Muscle layer of colon (tissue), 2 donors: Measurements from ENCODE around the gene LITAF.
"Not testable (repeated sequence)": the region's sequence is repeated elsewhere in the genome, so short reads cannot be mapped to it uniquely, and the experiment has no call there.

ENCODE experiments used
- H3K27ac ChIP-seq: one replicate; pipeline ENCODE4 v1.7.0; 2013; ENCODE audit warnings: low read depth, mild to moderate bottlenecking, low read length, moderate library complexity
- H3K27me3 ChIP-seq, 2 donors: one replicate each; pipeline ENCODE4 v1.7.0; 2013; ENCODE audit warnings: low read length in 2 of 2, mild to moderate bottlenecking in 2 of 2; ENCODE audit not compliant: insufficient read depth in 2 of 2, control insufficient read depth in 1 of 2
- H3K36me3 ChIP-seq: one replicate; pipeline ENCODE4 v1.7.0; 2013; ENCODE audit warnings: mild to moderate bottlenecking, low read length; ENCODE audit not compliant: insufficient read depth
- H3K4me1 ChIP-seq: one replicate; pipeline ENCODE4 v1.7.0; 2013; ENCODE audit warnings: mild to moderate bottlenecking, low read length; ENCODE audit not compliant: insufficient read depth
- H3K4me3 ChIP-seq, 2 donors: one replicate each; pipeline ENCODE4 v1.7.0; 2013; ENCODE audit warnings: low read length in 2 of 2, low read depth in 1 of 2, mild to moderate bottlenecking in 1 of 2, moderate library complexity in 1 of 2
- H3K9ac ChIP-seq: one replicate; pipeline ENCODE4 v1.7.0; 2013; ENCODE audit warnings: low read length
- H3K9me3 ChIP-seq: one replicate; pipeline ENCODE4 v1.7.0; 2013; ENCODE audit warnings: mild to moderate bottlenecking, low read length
- donor health status: abdominal sarcoma.
- donor health status: Adenocarcinoma of cecum.

LITAF gene

DNA sequence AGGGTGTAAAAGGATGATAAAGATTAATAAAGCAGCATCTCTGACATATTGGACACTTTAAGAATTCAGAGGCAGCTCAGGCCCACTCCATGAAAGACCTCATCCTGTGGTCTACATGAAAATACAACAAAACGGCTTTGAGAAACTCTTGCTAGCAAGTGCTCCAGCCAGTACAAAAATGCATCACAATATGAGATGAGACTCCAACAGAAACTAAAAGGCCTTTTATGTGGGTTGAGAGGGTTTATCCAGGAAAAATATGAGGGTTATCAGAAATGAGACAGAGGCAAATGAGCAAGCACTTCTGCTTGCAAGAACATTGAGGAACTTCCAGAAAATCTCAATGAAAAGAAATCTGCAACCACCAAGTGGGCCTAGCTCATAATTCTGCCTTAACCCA, 65.7 kb downstream of the LITAF start:
- Histone ChIP-seq H3K36me3 (no peaks in the 10 kb centered on the region), H3K4me3 (no peak overlapping the region), H3K9me3 (no peaks in the 10 kb centered on the region), H3K9ac (no peak overlapping the region), H3K4me1 (no peaks in the 10 kb centered on the region), H3K27me3 (no peaks in the 10 kb centered on the region), H3K27ac (no peak overlapping the region)

DNA sequence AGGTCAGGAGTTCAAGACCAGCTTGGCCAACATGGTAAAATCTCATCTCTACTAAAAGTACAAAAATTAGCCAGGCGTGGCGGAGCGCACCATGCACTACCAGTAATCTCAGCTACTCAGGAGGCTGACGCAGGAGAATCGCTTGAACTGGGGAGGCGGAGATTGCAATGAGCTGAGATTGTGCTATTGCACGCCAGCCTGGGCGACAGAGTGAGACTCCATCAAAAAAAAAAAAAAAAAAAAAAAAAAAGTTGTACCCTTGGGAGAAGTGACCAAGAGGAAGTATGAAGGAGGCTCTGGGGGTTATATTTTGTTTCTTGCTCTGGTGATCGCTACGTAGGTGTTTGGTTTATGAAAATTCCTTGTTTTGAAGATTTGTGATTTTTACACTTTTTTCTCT, 66.3 kb downstream of the LITAF start:
- Histone ChIP-seq H3K9me3 (no peaks in the 10 kb centered on the region), H3K36me3 (no peaks in the 10 kb centered on the region), H3K27me3 (no peaks in the 10 kb centered on the region), H3K4me1 (no peaks in the 10 kb centered on the region), H3K9ac (no peak overlapping the region), H3K4me3 (no peak overlapping the region), H3K27ac (no peak overlapping the region)

GRCh38 chr16:11517961-11518360, 68.8 kb downstream of the LITAF start:
- Histone ChIP-seq H3K4me3 (no peak overlapping the region), H3K27me3 (no peaks in the 10 kb centered on the region), H3K27ac (no peak overlapping the region), H3K36me3 (no peaks in the 10 kb centered on the region), H3K4me1 (no peaks in the 10 kb centered on the region), H3K9ac (no peak overlapping the region), H3K9me3 (no peaks in the 10 kb centered on the region)

DNA sequence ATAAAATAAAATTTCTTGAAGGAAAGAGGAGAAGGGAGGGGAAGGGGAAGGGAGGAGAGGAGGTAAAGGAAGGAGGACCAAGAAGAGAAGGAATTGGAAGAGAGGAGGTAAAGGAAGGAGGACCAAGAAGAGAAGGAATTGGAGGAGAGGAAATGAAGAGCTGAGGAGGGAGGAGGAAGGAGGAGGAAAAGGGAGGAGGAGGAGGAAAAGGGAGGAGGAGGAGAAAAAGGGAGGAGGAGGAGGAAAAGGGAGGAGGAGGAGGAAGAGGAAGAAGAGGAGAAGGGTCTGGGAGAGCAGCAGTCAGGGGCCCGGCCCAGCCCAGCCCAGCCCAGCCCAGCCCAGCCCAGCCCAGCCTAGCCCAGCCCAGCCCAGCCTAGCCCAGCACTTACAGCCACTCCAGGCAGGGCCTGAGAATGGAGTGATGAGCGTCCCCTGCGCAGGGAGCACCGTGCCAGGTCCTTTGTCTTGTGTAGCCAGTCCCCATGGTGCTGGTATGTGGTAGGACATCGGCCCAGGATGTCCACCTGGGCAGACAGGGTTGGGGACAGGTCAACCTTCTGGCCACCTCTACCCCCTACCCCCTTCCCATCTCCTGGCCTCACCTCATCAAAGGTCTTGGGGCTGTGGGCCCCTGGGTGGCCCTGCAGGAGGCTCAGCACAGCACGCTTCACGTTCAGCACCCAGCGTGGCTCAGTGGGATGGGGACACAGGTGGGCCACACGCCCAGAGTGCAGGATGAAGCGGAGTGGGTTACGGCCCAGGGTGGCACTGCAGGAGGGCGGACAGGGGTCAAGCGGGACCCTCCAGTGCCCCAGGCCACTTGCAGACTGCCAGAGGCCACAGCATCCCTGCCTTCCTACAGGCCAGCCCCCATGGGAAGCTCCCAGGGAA, 70.9 kb downstream of the LITAF start:
- no peak overlapping the region for H3K9ac ChIP-seq
- no peak overlapping the region for H3K27ac ChIP-seq
- no peak overlapping the region for H3K4me3 ChIP-seq
- H3K27me3 ChIP-seq, result no peaks in the 10 kb centered on the region
- no peaks in the 10 kb centered on the region for H3K9me3 ChIP-seq
- H3K36me3 ChIP-seq, result no peaks in the 10 kb centered on the region
- no peaks in the 10 kb centered on the region for H3K4me1 ChIP-seq

GRCh38 chr16:11514283-11514682, 72.4 kb downstream of the LITAF start:
- no peak overlapping the region for H3K4me3 ChIP-seq

DNA sequence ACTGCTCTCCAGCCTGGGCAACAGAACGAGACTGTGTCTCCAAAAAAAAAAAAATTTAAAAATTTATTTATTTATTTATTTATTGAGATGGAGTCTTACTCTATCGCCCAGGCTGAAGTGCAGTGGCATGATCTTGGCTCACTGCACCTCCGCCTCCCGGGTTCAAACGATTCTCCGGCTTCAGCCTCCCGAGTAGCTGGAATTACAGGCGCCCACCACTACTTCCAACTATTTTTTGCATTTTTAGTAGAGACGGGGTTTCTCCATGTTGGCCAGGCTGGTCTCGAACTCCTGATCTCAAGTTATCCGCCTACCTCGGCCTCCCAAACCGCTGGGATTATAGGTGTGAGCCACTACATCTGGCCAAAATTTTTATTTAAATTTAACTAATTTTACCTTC, 73.4 kb downstream of the LITAF start:
- H3K27ac ChIP-seq, H3K27me3 ChIP-seq, H3K4me3 ChIP-seq, H3K36me3 ChIP-seq, H3K9ac ChIP-seq, H3K4me1 ChIP-seq, H3K9me3 ChIP-seq: not testable (repeated sequence)

More at GRCh38 chr16:11514283-11514682, 72.4 kb downstream of the LITAF start:
- no peaks in the 10 kb centered on the region for H3K9me3 ChIP-seq
- no peaks in the 10 kb centered on the region for H3K27me3 ChIP-seq
- no peaks in the 10 kb centered on the region for H3K4me1 ChIP-seq
- H3K27ac ChIP-seq, result no peak overlapping the region
- H3K36me3 ChIP-seq, result no peaks in the 10 kb centered on the region
- H3K9ac ChIP-seq, result no peak overlapping the region

- H3K27me3 ChIP-seq, result no peaks in the 10 kb centered on the region
These were observed 74.9 kb downstream of the LITAF start for GRCh38 chr16:11511801-11512200.

DNA sequence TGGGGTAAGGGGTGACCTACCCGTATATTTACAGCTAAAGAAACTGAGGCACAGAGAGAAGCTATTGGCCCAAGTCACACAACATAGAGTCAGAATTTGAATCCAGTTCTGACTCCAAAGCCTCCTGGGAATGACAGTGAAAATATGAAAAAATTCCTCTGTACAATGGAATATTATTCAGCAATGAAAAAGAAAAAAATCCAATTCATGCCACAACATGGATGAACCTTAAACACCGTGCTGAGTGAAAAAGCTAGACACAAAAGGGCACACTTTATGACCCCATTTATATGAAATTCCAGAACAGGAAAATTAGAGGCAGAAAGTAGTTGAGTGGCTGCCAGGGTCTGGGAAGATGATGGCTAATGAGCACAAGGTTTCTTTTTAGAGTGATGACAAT, 75.4 kb downstream of the LITAF start:
- H3K9ac ChIP-seq, result no peak overlapping the region
- H3K4me1 ChIP-seq, result no peaks in the 10 kb centered on the region
- H3K4me3 ChIP-seq, result no peak overlapping the region
- H3K27ac ChIP-seq, result no peak overlapping the region
- no peaks in the 10 kb centered on the region for H3K9me3 ChIP-seq
- no peaks in the 10 kb centered on the region for H3K27me3 ChIP-seq
- no peaks in the 10 kb centered on the region for H3K36me3 ChIP-seq

More at GRCh38 chr16:11511801-11512200, 74.9 kb downstream of the LITAF start:
- no peaks in the 10 kb centered on the region for H3K4me1 ChIP-seq
- no peaks in the 10 kb centered on the region for H3K36me3 ChIP-seq
- H3K9ac ChIP-seq, result no peak overlapping the region
- no peaks in the 10 kb centered on the region for H3K9me3 ChIP-seq
- H3K27ac ChIP-seq, result no peak overlapping the region
- H3K4me3 ChIP-seq, result no peak overlapping the region

GRCh38 chr16:11510178-11510973, 76.3 kb downstream of the LITAF start:
- Histone ChIP-seq H3K27me3 (no peaks in the 10 kb centered on the region), H3K9me3 (no peaks in the 10 kb centered on the region), H3K27ac (no peak overlapping the region), H3K36me3 (no peaks in the 10 kb centered on the region), H3K4me3 (no peak overlapping the region), H3K4me1 (no peaks in the 10 kb centered on the region), H3K9ac (no peak overlapping the region)

- H3K36me3 ChIP-seq, result no peaks in the 10 kb centered on the region
These were observed 78.7 kb downstream of the LITAF start for GRCh38 chr16:11507991-11508390.

DNA sequence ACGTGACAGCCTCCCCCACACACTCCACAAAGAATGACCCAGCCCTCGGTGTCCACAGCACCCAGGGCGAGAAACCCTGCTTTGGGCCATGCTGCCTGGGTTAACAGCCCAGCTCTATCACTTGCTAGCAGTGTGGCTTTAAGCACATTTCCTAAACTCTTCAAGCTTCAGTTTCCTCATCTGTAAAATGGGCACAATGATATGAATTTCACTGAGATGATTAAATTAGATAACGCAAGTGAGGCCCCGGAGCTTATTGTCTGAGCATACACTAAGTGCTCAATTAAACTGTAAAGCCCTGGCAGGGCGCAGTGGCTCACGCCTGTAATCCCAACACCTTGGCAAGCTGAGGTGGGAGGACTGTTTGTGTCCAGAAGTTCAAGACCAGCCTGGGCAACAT, 79.4 kb downstream of the LITAF start:
- no peak overlapping the region for H3K27ac ChIP-seq
- no peaks in the 10 kb centered on the region for H3K4me1 ChIP-seq
- no peak overlapping the region for H3K9ac ChIP-seq
- H3K36me3 ChIP-seq, result no peaks in the 10 kb centered on the region
- H3K27me3 ChIP-seq, result no peaks in the 10 kb centered on the region
- no peaks in the 10 kb centered on the region for H3K9me3 ChIP-seq
- no peak overlapping the region for H3K4me3 ChIP-seq

More at GRCh38 chr16:11507991-11508390, 78.7 kb downstream of the LITAF start:
- no peak overlapping the region for H3K9ac ChIP-seq
- no peak overlapping the region for H3K27ac ChIP-seq
- H3K27me3 ChIP-seq, result no peaks in the 10 kb centered on the region
- H3K9me3 ChIP-seq, result no peaks in the 10 kb centered on the region
- no peaks in the 10 kb centered on the region for H3K4me1 ChIP-seq
- H3K4me3 ChIP-seq, result no peak overlapping the region
